ENCODE results near the gene GBX1.

GBX1 gene

GRCh38 chr7:151122276-151122675 is 45.2 kb downstream of the GBX1 start:
- DNase-seq (ENCODE audit: extremely low read depth, low read depth) = no peak
- no peak for TF ChIP-seq CTCF (IDR thresholded peaks at IDR 0.05; ENCODE audit: low read depth, low read length)

- no peak for TF ChIP-seq CTCF (IDR thresholded peaks at IDR 0.05; ENCODE audit: low read depth, low read length)
- DNase-seq (ENCODE audit: extremely low read depth, low read depth) = no peak
Observed at GRCh38 chr7:151121380-151122170, 45.9 kb downstream of the GBX1 start.

DNA sequence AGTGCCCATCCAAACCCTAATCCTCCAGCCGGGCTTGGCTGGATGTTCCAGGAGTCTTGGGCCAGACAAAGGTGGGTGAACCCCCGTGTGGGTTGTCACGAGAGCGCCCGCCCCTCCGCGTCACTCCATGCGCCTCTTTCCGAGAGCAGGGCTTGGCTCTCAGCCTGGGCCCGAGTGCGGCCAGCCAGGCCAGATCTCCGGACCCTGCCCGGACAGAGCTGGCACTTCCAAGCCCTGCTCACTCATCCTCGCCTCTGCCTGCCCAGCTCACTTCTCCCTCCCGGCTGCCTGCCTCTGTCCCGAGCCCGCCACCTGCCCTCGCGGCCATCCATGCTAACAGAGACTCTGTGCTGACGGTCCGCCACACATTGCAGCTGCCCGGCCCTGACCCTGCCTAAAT is 46.6 kb downstream of the GBX1 start:
- TF ChIP-seq CTCF (IDR thresholded peaks at IDR 0.05; ENCODE audit: low read depth, low read length) = no peak
- no peak for DNase-seq (ENCODE audit: extremely low read depth, low read depth)

GRCh38 chr7:151119902-151120301 is 47.6 kb downstream of the GBX1 start:
- no peak for TF ChIP-seq CTCF (IDR thresholded peaks at IDR 0.05; ENCODE audit: low read depth, low read length)
- no peak for DNase-seq (ENCODE audit: extremely low read depth, low read depth)

DNA sequence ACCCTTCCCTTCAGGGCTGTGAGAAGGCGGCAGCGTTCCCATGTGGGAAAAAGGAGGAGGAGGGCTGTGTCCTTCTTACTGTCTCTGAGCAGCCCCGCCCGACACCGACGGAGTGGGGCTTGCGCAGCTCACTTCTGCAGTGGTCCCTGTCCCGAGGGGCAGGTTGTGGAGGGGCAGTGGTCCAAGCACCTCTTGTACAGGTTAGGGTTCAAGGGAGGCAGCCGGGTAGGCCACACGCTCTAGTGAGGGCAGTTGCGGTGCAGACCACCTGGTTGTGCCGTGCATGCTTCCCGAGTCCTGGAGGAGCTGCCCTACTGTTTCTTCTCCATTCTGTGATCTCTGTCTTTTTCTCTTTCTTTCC is 48.5 kb downstream of the GBX1 start:
- no peak for DNase-seq (ENCODE audit: extremely low read depth, low read depth)
- no peak for TF ChIP-seq CTCF (IDR thresholded peaks at IDR 0.05; ENCODE audit: low read depth, low read length)

- DNase-seq (ENCODE audit: extremely low read depth, low read depth) = no peak
- TF ChIP-seq CTCF (IDR thresholded peaks at IDR 0.05; ENCODE audit: low read depth, low read length) = no peak
Observed at GRCh38 chr7:151118108-151119054, 49.1 kb downstream of the GBX1 start.

DNA sequence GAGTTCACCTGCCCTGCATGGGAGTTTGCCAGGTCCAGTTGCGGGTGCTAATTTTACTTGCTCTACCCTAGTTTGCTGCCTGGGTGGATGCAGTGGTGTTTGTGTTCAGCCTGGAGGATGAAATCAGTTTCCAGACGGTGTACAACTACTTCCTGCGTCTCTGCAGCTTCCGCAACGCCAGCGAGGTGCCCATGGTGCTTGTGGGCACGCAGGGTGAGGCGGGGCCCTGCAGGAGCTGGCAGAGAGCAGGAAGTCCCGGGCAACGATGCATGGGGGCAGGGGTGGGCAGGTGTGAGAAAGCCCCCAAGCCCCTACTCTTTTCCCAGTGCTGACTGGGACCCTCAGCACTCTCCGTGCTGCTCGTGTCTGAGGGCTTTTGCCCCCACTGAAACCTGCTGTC is 49.9 kb downstream of the GBX1 start:
- no peak for DNase-seq (ENCODE audit: extremely low read depth, low read depth)
- no peak for TF ChIP-seq CTCF (IDR thresholded peaks at IDR 0.05; ENCODE audit: low read depth, low read length)

Data from AG09319 (cell line).